ENCODE data around the gene ZEB2.
A peak's percentile ranks its signal among the peaks of the same experiment; 100 is the strongest.
"Not testable (repeated sequence)": the region's sequence is repeated elsewhere in the genome, so short reads cannot be mapped to it uniquely, and the experiment has no call there.

ZEB2 gene

DNA sequence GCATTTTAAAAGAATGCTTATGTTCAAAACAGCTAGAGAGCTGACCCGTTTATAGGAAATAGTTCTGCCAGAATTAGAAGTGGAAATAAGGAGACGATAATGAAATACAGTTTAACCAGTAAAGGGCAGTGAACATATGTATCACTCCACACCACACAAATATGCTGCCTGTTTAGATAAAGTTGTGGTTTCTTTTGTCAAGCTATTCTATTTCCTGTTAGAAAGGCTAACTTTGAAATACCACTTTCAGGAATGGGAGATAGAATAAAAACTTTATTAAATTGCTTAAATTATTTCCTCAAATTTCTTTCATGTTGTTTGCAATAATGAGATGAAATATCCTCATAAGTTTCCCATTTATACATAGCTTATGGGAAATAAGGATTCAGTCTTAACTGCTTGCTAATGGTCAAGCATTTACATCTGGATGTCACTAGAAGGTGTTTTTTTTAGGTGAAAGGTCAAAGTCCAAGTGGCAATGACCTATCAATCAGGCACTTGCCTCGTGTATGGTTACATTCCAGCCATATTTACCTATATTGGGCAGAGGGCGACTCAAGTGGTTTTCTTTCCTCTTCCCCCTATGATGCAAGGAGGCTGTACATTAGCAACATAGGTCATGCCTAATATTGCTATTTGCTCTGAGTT is 148.9 kb downstream of the ZEB2 start:
- Histone ChIP-seq H3K4me1 (ENCODE audit: low read depth, poor library complexity, severe bottlenecking) (peaks cover 25% of the 10 kb centered on the region), H3K79me2 (ENCODE audit: insufficient read depth, low read depth) (no peaks in the 10 kb centered on the region), H3K27ac (no peak overlapping the region), H3K9ac (no peak overlapping the region), H3K4me2 (peak overlapping the region; percentile 64), H3K4me3 (IDR thresholded peaks at IDR 0.05; ENCODE audit: insufficient read depth, low read depth, low read length) (no peak overlapping the region), H4K20me1 (ENCODE audit: insufficient read depth) (no peaks in the 10 kb centered on the region), H3K36me3 (ENCODE audit: insufficient read depth) (no peaks in the 10 kb centered on the region), H2AFZ (ENCODE audit: low read depth) (no peak overlapping the region; the same call in 1 of the 2 replicates), H3K27me3 (ENCODE audit: insufficient read depth, low read depth) (no peaks in the 10 kb centered on the region)
- TF ChIP-seq, protein P1, sequence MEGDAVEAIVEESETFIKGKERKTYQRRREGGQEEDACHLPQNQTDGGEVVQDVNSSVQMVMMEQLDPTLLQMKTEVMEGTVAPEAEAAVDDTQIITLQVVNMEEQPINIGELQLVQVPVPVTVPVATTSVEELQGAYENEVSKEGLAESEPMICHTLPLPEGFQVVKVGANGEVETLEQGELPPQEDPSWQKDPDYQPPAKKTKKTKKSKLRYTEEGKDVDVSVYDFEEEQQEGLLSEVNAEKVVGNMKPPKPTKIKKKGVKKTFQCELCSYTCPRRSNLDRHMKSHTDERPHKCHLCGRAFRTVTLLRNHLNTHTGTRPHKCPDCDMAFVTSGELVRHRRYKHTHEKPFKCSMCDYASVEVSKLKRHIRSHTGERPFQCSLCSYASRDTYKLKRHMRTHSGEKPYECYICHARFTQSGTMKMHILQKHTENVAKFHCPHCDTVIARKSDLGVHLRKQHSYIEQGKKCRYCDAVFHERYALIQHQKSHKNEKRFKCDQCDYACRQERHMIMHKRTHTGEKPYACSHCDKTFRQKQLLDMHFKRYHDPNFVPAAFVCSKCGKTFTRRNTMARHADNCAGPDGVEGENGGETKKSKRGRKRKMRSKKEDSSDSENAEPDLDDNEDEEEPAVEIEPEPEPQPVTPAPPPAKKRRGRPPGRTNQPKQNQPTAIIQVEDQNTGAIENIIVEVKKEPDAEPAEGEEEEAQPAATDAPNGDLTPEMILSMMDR (conservative IDR thresholded peaks at IDR 0.05; ENCODE audit: low read depth, low read length), result no peak

DNA sequence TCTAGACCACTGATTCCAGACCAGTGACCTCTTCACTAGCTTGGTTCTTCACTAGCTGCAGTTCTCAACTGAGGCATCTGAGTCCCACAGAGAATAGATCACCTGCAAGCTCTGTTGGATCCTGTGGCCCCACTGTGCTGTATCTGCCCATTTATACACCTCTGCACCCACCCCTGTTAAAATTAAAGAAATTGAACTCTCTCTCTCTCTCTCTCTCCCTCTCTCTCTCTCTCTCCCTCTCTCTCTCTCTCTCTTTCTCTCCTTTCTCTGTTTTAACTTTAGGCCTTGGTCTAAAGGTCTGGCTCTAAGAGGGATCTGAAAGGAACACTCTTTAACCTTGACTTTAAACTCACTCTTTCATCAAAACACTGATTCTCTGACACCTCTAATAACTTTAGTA is 150.5 kb downstream of the ZEB2 start:
- Histone ChIP-seq H3K4me1 (ENCODE audit: low read depth, poor library complexity, severe bottlenecking) (peaks cover 38% of the 10 kb centered on the region), H3K9ac (no peak overlapping the region), H3K36me3 (ENCODE audit: insufficient read depth) (no peaks in the 10 kb centered on the region), H3K79me2 (ENCODE audit: insufficient read depth, low read depth) (no peaks in the 10 kb centered on the region), H2AFZ (ENCODE audit: low read depth) (no peak overlapping the region), H3K27me3 (ENCODE audit: insufficient read depth, low read depth) (no peaks in the 10 kb centered on the region), H3K27ac (no peak overlapping the region), H3K4me3 (IDR thresholded peaks at IDR 0.05; ENCODE audit: insufficient read depth, low read depth, low read length) (no peak overlapping the region), H4K20me1 (ENCODE audit: insufficient read depth) (no peaks in the 10 kb centered on the region), H3K4me2 (no peak overlapping the region)
- TF ChIP-seq, protein P1 (conservative IDR thresholded peaks at IDR 0.05; ENCODE audit: low read depth, low read length), result no peak

DNA sequence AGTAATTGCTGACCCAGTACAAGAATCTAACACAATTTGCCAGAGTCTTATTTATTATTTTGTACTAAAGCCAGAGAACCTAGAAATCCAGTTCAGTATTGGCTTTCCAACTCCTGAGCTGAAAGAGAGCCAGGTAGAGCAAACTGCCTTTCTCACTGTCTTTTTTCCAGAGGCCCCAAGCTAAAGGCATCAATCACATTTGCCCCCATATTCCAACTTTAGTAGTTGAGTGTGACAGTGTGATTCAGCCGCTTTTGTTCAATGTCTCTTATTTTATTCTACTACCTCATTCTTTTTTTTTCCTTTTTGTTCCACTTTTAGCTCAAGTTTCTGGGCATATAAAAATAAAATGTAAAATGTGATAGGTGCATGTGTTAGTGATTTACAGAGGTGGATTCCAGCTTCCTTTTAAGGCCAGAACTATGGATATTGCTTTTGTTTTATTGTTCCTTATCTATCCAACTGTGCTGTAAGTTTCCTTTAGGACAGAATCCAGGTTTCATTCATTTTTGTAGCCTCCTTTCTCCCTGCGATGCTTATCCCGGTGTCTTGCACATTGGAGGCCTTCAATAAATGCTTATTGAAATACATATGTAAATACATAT is 153.0 kb downstream of the ZEB2 start:
- Histone ChIP-seq H3K27me3 (ENCODE audit: insufficient read depth, low read depth) (no peaks in the 10 kb centered on the region), H3K4me1 (ENCODE audit: low read depth, poor library complexity, severe bottlenecking) (peaks cover 40% of the 10 kb centered on the region), H3K79me2 (ENCODE audit: insufficient read depth, low read depth) (no peaks in the 10 kb centered on the region), H3K4me2 (no peak overlapping the region), H3K4me3 (IDR thresholded peaks at IDR 0.05; ENCODE audit: insufficient read depth, low read depth, low read length) (no peak overlapping the region), H2AFZ (ENCODE audit: low read depth) (no peak overlapping the region), H3K27ac (no peak overlapping the region), H3K9ac (no peak overlapping the region), H4K20me1 (ENCODE audit: insufficient read depth) (no peaks in the 10 kb centered on the region), H3K36me3 (ENCODE audit: insufficient read depth) (no peaks in the 10 kb centered on the region)
- TF ChIP-seq, protein P1 (conservative IDR thresholded peaks at IDR 0.05; ENCODE audit: low read depth, low read length), result no peak

DNA sequence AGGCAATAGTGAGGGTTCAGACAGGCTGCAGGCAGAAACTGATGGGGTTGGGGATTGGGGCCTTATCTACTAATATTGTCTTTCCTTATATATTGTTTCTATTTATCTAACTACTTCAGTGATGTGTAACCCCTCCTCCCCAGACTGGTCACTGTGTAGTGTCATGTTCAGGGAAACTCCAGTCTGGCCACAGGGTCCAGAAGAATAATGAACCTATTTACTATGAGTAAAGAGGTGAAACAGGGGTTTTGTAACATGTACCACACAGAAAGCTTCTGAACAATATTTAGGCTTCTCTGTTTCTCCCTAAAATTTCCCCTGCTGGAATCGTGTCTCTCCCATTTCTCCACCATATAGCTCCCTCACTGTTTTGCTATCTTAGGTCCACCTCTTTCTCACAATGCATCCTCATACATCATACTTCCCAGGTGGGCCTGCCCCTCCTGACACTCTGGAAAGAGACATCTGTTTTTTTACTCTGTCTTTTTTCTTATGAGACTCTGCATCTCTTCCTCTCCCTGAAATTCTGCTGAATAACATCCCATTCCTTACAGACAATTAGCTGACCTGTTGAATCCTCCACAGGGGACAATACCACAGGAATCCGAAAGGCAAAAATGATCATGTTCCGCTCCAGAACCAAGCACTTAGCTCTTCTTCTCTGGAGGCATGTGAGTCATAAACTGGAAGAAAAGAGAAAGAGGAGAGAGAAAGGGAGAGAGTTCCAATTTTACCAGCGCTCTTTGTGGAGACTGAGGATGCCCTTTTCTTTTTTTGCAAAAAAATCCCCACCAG is 154.8 kb downstream of the ZEB2 start:
- H3K79me2 ChIP-seq (ENCODE audit: insufficient read depth, low read depth), result no peaks in the 10 kb centered on the region
- no peaks in the 10 kb centered on the region for H3K27me3 ChIP-seq (ENCODE audit: insufficient read depth, low read depth)
- H2AFZ ChIP-seq (ENCODE audit: low read depth), result no peak overlapping the region; the same call in 1 of the 2 replicates
- H3K4me1 ChIP-seq (ENCODE audit: low read depth, poor library complexity, severe bottlenecking), result peaks cover 38% of the 10 kb centered on the region
- TF ChIP-seq, protein P1 (conservative IDR thresholded peaks at IDR 0.05; ENCODE audit: low read depth, low read length), result no peak
- no peak overlapping the region for H3K4me3 ChIP-seq (IDR thresholded peaks at IDR 0.05; ENCODE audit: insufficient read depth, low read depth, low read length)
- H3K27ac ChIP-seq, result peak overlapping the region; percentile 18; the same call in 1 of the 2 replicates
- no peak overlapping the region; the same call in 1 of the 2 replicates for H3K4me2 ChIP-seq
- H3K36me3 ChIP-seq (ENCODE audit: insufficient read depth), result no peaks in the 10 kb centered on the region
- H4K20me1 ChIP-seq (ENCODE audit: insufficient read depth), result no peaks in the 10 kb centered on the region
- no peak overlapping the region for H3K9ac ChIP-seq

DNA sequence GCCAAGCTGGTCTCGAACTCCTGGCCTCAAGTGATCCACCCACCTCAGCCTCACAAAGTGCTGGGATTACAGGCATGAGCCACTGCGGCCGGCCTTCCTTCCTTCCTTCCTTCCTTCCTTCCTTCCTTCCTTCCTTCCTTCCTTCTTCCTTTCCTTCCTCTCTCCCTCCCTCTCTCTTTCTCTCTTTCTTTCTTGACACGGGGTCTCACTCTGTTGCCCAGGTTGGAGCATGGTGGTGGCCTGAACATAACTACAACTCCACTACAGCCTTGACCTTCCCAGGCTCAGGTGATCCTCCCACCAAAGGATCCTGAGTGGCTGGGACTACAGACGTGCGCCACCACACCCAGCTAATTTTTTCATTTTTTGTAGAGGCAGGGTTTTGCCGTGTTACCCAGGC is 155.7 kb downstream of the ZEB2 start:
- not testable (repeated sequence) for H3K36me3 ChIP-seq (ENCODE audit: insufficient read depth); H3K4me3 ChIP-seq (IDR thresholded peaks at IDR 0.05; ENCODE audit: insufficient read depth, low read depth, low read length); H3K27me3 ChIP-seq (ENCODE audit: insufficient read depth, low read depth); H3K4me2 ChIP-seq; H4K20me1 ChIP-seq (ENCODE audit: insufficient read depth); H3K79me2 ChIP-seq (ENCODE audit: insufficient read depth, low read depth); H2AFZ ChIP-seq (ENCODE audit: low read depth); H3K27ac ChIP-seq; H3K9ac ChIP-seq
- H3K4me1 ChIP-seq (ENCODE audit: low read depth, poor library complexity, severe bottlenecking), result peaks cover 39% of the 10 kb centered on the region

All from KMS-11 (cell line).